ENCODE measurements around the gene ZNF579.

ZNF579 gene

GRCh38 chr19:55566823-55567222 is 13.8 kb downstream of the ZNF579 start:
- H3K27ac ChIP-seq, result no peak overlapping the region
- H3K36me3 ChIP-seq, result no peaks in the 10 kb centered on the region
- no peaks in the 10 kb centered on the region for H3K9me3 ChIP-seq
- peaks cover 6% of the 10 kb centered on the region for H3K27me3 ChIP-seq
- no peak overlapping the region for H3K4me3 ChIP-seq (ENCODE audit: low read depth in 1 of 2, low read length in 1 of 2)
- TF ChIP-seq, protein P1, sequence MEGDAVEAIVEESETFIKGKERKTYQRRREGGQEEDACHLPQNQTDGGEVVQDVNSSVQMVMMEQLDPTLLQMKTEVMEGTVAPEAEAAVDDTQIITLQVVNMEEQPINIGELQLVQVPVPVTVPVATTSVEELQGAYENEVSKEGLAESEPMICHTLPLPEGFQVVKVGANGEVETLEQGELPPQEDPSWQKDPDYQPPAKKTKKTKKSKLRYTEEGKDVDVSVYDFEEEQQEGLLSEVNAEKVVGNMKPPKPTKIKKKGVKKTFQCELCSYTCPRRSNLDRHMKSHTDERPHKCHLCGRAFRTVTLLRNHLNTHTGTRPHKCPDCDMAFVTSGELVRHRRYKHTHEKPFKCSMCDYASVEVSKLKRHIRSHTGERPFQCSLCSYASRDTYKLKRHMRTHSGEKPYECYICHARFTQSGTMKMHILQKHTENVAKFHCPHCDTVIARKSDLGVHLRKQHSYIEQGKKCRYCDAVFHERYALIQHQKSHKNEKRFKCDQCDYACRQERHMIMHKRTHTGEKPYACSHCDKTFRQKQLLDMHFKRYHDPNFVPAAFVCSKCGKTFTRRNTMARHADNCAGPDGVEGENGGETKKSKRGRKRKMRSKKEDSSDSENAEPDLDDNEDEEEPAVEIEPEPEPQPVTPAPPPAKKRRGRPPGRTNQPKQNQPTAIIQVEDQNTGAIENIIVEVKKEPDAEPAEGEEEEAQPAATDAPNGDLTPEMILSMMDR (IDR thresholded peaks at IDR 0.05), result no peak
- no peaks in the 10 kb centered on the region for H3K4me1 ChIP-seq (ENCODE audit: control insufficient read depth in 1 of 2, insufficient read depth in 1 of 2, low read depth in 1 of 2, low read length in 1 of 2)

GRCh38 chr19:55563261-55563690 is 17.4 kb downstream of the ZNF579 start:
- H3K27ac ChIP-seq, result no peak overlapping the region
- TF ChIP-seq, protein P1 (IDR thresholded peaks at IDR 0.05), result no peak

DNA sequence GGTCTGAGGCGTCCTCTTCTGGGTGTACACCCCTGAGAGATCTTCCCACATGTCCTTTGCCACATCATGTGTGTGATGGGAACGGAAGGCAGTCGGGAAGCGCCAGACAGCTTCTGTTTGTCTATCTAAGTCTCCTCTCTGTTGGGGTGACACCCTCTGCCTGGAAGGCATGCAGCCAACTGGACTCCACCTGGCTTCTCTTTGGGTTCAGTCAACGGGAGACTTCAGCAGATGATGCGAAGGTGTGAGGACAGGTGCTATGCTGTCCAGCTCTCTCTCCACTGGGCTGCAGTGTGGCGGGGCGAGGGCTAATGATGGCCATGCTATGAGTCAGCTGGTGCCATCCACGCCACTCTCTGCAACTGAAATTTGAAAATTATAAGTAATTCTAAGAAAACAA is 21.0 kb downstream of the ZNF579 start:
- Histone ChIP-seq H3K27ac (no peak overlapping the region), H3K27me3 (no peaks in the 10 kb centered on the region), H3K4me3 (ENCODE audit: low read depth in 1 of 2, low read length in 1 of 2) (no peak overlapping the region), H3K36me3 (no peaks in the 10 kb centered on the region), H3K4me1 (ENCODE audit: control insufficient read depth in 1 of 2, insufficient read depth in 1 of 2, low read depth in 1 of 2, low read length in 1 of 2) (no peaks in the 10 kb centered on the region), H3K9me3 (no peaks in the 10 kb centered on the region)
- TF ChIP-seq, protein P1 (IDR thresholded peaks at IDR 0.05), result no peak

More at GRCh38 chr19:55563261-55563690, 17.4 kb downstream of the ZNF579 start:
- H3K4me3 ChIP-seq (ENCODE audit: low read depth in 1 of 2, low read length in 1 of 2), result no peak overlapping the region
- no peaks in the 10 kb centered on the region for H3K4me1 ChIP-seq (ENCODE audit: control insufficient read depth in 1 of 2, insufficient read depth in 1 of 2, low read depth in 1 of 2, low read length in 1 of 2)
- no peaks in the 10 kb centered on the region for H3K36me3 ChIP-seq
- no peaks in the 10 kb centered on the region for H3K9me3 ChIP-seq
- peaks cover 6% of the 10 kb centered on the region for H3K27me3 ChIP-seq

GRCh38 chr19:55554741-55555152 is 25.9 kb downstream of the ZNF579 start:
- no peak overlapping the region for H3K27ac ChIP-seq
- no peaks in the 10 kb centered on the region for H3K9me3 ChIP-seq
- H3K4me3 ChIP-seq (ENCODE audit: low read depth in 1 of 2, low read length in 1 of 2), result no peak overlapping the region
- H3K36me3 ChIP-seq, result no peaks in the 10 kb centered on the region
- H3K4me1 ChIP-seq (ENCODE audit: control insufficient read depth in 1 of 2, insufficient read depth in 1 of 2, low read depth in 1 of 2, low read length in 1 of 2), result no peaks in the 10 kb centered on the region
- peaks cover 9% of the 10 kb centered on the region for H3K27me3 ChIP-seq
- TF ChIP-seq, protein P1 (IDR thresholded peaks at IDR 0.05), result no peak

- Histone ChIP-seq H3K4me1 (ENCODE audit: control insufficient read depth in 1 of 2, insufficient read depth in 1 of 2, low read depth in 1 of 2, low read length in 1 of 2) (no peaks in the 10 kb centered on the region), H3K27ac (no peak overlapping the region), H3K4me3 (ENCODE audit: low read depth in 1 of 2, low read length in 1 of 2) (no peak overlapping the region), H3K36me3 (no peaks in the 10 kb centered on the region), H3K27me3 (peaks cover 12% of the 10 kb centered on the region), H3K9me3 (no peaks in the 10 kb centered on the region)
- TF ChIP-seq, protein P1 (IDR thresholded peaks at IDR 0.05), result no peak
Observed at GRCh38 chr19:55554302-55554701, 26.3 kb downstream of the ZNF579 start.
